ENCODE results near the gene HOXA3. TPM values are rescaled to one million over a fixed set of nuclear protein-coding genes. Genes with fewer than 3 reads are reported as not detected.

HOXA3 gene
- total and polyA plus RNA-seq, 10 of the 15 experiments (the other 5 are each of a cell fraction or from before 2014, with no cell fraction given) = 0.05 TPM; not detected in 9

- H3K27me3 ChIP-seq (replicated peaks in 1 of 2; ENCODE audit: control insufficient read depth in 2 of 2, insufficient read depth in 2 of 2, low read length in 1 of 2) = peaks cover 14 to 26% of the 10 kb centered on the region in 2 experiments
- in situ Hi-C loops (cut with MboI) (no loop called here), intact Hi-C loops (cut with micrococcal nuclease; ENCODE audit: unreplicated experiment) (no loop called here)
- H3K4me3 ChIP-seq = no peak overlapping the region
- ChIA-PET CTCF (interaction anchor here (0.6 to 2.0 kb wide), 9 partner anchors 9 to 1285 kb away, joined by 3 to 5 read pairs (median 3); no protein-coding TSS in a partner anchor), POLR2A (no interaction called here), SMC1A (ENCODE audit: uncharacterized antibody, unreplicated experiment) (interaction anchor here (1.4 to 1.5 kb wide), 2 partner anchors 495 to 1286 kb away, joined by 4 to 5 read pairs; no protein-coding TSS in a partner anchor), RAD21 (ENCODE audit: unreplicated experiment) (no interaction called here)
- no peaks in the 10 kb centered on the region for H3K4me1 ChIP-seq (ENCODE audit: control insufficient read depth, insufficient read depth, low read length)
- H3K9ac ChIP-seq (ENCODE audit: control insufficient read depth, insufficient read depth, low read length) = no peak overlapping the region
- H3K36me3 ChIP-seq (ENCODE audit: control insufficient read depth in 2 of 2, insufficient read depth in 2 of 2, low read length in 1 of 2) = no peaks in the 10 kb centered on the region
- no peak overlapping the region for H2AFZ ChIP-seq (ENCODE audit: control insufficient read depth, low read depth, low read length)
- TF ChIP-seq USF2 (IDR thresholded peaks at IDR 0.05; ENCODE audit: borderline replicate concordance, low read depth, low read length) = no peak
- TF ChIP-seq KLF5 (IDR thresholded peaks at IDR 0.05; ENCODE audit: partially characterized antibody) = no peak
- no peak for TF ChIP-seq ATF3 (IDR thresholded peaks at IDR 0.05; ENCODE audit: borderline replicate concordance, extremely low read depth, low read depth, low read length)
- no peak for TF ChIP-seq NBN (IDR thresholded peaks at IDR 0.05)
- no peak for TF ChIP-seq ZBED1 (IDR thresholded peaks at IDR 0.05; ENCODE audit: borderline replicate concordance)
- no peak for TF ChIP-seq BHLHE40 (IDR thresholded peaks at IDR 0.05; ENCODE audit: borderline replicate concordance in 1 of 2, low read depth in 2 of 2, low read length in 1 of 2)
- TF ChIP-seq GATAD2B (conservative IDR thresholded peaks at IDR 0.05; ENCODE audit: low read depth) = no peak
- no peak for TF ChIP-seq SP1 (IDR thresholded peaks at IDR 0.05; ENCODE audit: low read depth, low read length)
- no peak for TF ChIP-seq ZBTB11 (CRISPR knock-in tag; IDR thresholded peaks at IDR 0.05)
- TF ChIP-seq YY1 (IDR thresholded peaks at IDR 0.05; ENCODE audit: low read depth, low read length) = no peak
- TF ChIP-seq ZNF217 (IDR thresholded peaks at IDR 0.05) = no peak
- no peaks in the 10 kb centered on the region for H4K20me1 ChIP-seq (ENCODE audit: control insufficient read depth, insufficient read depth)
- no peaks in the 10 kb centered on the region for H3K79me2 ChIP-seq (ENCODE audit: control insufficient read depth, insufficient read depth, low read length)
- no peak for FAIRE-seq
- DNase-seq (ENCODE audit: low read depth, low spot score) = no peak
- H3K4me2 ChIP-seq (ENCODE audit: control insufficient read depth, insufficient read depth) = no peak overlapping the region
- H3K27ac ChIP-seq (ENCODE audit: control insufficient read depth, insufficient read depth) = no peak overlapping the region
- WGBS (ENCODE audit: insufficient coverage, insufficient replicate concordance, low lambda C conversion rate, missing lambda C conversion rate) = 75% methylated on average over 13 of the region's 14 CpGs
- no peak for ATAC-seq
- no peaks in the 10 kb centered on the region; the same call in 2 of the 3 replicates for H3K9me3 ChIP-seq (replicated peaks; ENCODE audit: control insufficient read depth, insufficient read depth, low read length)
- BruUV-seq (replicated peaks) = no TSS peak
Observed at GRCh38 chr7:27179030-27179429, 26.6 kb upstream of the HOXA3 start.

Data from GM12878 (cell line).